Ishikawa (cell line): ENCODE data around the gene GPD2.

ENCODE experiments used
- CEBPB ChIP-seq: IDR thresholded peaks from 2 replicates; pipeline ENCODE4 v1.6.1; 2012
- CREB1 ChIP-seq: IDR thresholded peaks from 2 replicates; pipeline ENCODE4 v1.6.1; 2012; ENCODE audit warnings: low read depth
- EGR1 ChIP-seq: IDR thresholded peaks from 2 replicates; pipeline ENCODE4 v1.6.1; 2012
- EP300 ChIP-seq: IDR thresholded peaks from 2 replicates; pipeline ENCODE4 v1.6.1; 2012; ENCODE audit warnings: borderline replicate concordance
- FOXM1 ChIP-seq: IDR thresholded peaks from 2 replicates; pipeline ENCODE4 v1.6.1; 2012; ENCODE audit warnings: low read depth, borderline replicate concordance
- NFIC ChIP-seq: IDR thresholded peaks from 2 replicates; pipeline ENCODE4 v1.6.1; 2012
- RAD21 ChIP-seq: IDR thresholded peaks from 2 replicates; pipeline ENCODE4 v1.6.1; 2012; ENCODE audit warnings: low read depth
- REST ChIP-seq: IDR thresholded peaks from 2 replicates; pipeline ENCODE4 v1.6.1; 2012; ENCODE audit warnings: low read depth, mild to moderate bottlenecking
- TEAD4 ChIP-seq: IDR thresholded peaks from 2 replicates; pipeline ENCODE4 v1.6.1; 2012
- YY1 ChIP-seq: IDR thresholded peaks from 2 replicates; pipeline ENCODE4 v1.6.1; 2012; ENCODE audit warnings: low read depth
- ZBTB7A ChIP-seq: IDR thresholded peaks from 2 replicates; pipeline ENCODE4 v1.6.1; 2012; ENCODE audit warnings: low read depth
- TF ChIP-seq, protein P1 (sequence below): IDR thresholded peaks from 2 replicates; pipeline ENCODE4 v1.6.1; 2012
- TF ChIP-seq, protein P2 (sequence below): IDR thresholded peaks from 2 replicates; pipeline ENCODE4 v1.6.1; 2012

GPD2 gene

DNA sequence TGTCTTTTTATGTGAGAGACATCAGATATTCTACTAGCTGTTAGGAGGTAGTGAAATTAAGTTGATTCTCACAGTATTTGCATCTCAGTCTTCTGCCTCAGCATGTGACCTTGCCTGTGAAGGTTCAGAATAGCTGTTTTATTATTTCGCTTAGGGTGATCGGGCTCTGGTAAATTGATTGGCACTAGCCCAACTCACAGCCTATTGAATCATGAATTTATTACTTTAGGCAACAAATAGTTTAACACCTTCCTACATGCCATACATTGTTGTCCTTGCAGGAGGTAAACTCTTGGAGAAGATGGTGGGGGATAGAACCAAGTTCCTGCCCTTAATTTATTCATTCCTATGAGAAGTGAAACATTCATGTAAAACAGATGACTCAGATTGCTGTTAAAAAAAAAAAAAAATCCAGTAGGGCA lies 101.9 kb downstream of the GPD2 start:
- TF ChIP-seq EP300 (no peak), NFIC (0 out of 2 replicates have a peak, but pooled peaks have one; percentile 13)

- TF ChIP-seq EGR1 = no peak
- no peak for TF ChIP-seq EP300
- no peak for TF ChIP-seq CREB1
- TF ChIP-seq NFIC = no peak
- no peak for TF ChIP-seq YY1
- TF ChIP-seq FOXM1 = no peak
- TF ChIP-seq, protein P1, sequence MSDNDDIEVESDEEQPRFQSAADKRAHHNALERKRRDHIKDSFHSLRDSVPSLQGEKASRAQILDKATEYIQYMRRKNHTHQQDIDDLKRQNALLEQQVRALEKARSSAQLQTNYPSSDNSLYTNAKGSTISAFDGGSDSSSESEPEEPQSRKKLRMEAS = no peak
- no peak for TF ChIP-seq TEAD4
- TF ChIP-seq REST = no peak
These were observed 103.1 kb downstream of the GPD2 start for GRCh38 chr2:156539086-156539860.

DNA sequence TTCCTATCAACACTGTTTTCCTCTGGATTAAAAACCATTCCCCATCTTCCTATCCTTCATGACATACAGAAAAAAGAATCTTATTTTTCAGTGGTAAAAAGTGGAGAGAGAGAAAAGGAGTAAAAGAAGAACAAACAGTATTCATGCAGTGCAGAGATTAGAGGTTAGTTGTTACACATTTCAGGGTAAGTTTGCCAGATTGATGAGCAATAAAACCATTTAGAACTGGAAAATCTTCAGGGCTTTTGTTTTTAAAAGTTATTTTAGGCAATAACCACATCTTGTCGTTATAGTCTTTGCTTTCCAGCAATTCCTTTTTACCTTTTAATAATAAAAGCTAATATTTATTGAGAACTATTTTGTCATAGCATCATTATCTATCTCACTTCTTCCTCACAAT lies 104.5 kb downstream of the GPD2 start:
- TF ChIP-seq YY1 (no peak), EGR1 (no peak), REST (no peak), TEAD4 (no peak), ZBTB7A (no peak), FOXM1 (no peak), CEBPB (no peak)
- TF ChIP-seq, protein P2, sequence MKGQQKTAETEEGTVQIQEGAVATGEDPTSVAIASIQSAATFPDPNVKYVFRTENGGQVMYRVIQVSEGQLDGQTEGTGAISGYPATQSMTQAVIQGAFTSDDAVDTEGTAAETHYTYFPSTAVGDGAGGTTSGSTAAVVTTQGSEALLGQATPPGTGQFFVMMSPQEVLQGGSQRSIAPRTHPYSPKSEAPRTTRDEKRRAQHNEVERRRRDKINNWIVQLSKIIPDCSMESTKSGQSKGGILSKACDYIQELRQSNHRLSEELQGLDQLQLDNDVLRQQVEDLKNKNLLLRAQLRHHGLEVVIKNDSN = no peak

GRCh38 chr2:156541229-156541628 lies 105.0 kb downstream of the GPD2 start:
- no peak for TF ChIP-seq FOXM1
- TF ChIP-seq EGR1 = no peak
- TF ChIP-seq, protein P1 = no peak
- TF ChIP-seq CREB1 = no peak
- TF ChIP-seq CEBPB = no peak

DNA sequence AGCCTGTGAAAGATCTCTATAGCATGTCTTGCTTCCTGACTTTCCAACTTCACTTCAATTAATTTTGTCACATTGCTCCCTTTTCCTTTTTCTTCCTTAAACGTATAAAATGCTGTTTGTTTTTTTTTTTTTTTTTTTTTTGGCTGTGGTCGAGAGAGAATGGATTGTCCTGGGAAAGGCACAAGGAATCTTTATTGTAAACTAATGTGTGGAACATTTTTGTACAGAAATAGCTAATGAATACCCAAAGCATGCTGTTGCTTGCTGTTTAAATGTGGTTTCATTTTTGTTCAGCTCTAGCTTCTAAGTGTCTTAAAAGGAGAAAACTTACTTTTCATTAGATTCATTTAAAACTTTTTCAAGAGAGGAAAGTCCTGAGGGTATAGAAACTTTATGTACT lies 105.5 kb downstream of the GPD2 start:
- no peak for TF ChIP-seq NFIC
- no peak for TF ChIP-seq RAD21
- no peak for TF ChIP-seq REST
- no peak for TF ChIP-seq TEAD4

GRCh38 chr2:156548413-156548812 lies 112.2 kb downstream of the GPD2 start:
- TF ChIP-seq ZBTB7A (no peak), TEAD4 (no peak)
